Measurements from ENCODE around the gene ESCO1. TPM values are rescaled to one million over a fixed set of nuclear protein-coding genes. Genes with fewer than 3 reads are reported as not detected.
"Not testable (repeated sequence)": the region's sequence is repeated elsewhere in the genome, so short reads cannot be mapped to it uniquely, and the experiment has no call there.

Gene ESCO1
- total RNA-seq, 1 donor from 2014 or later, result 16.5 TPM

GRCh38 chr18:21593540-21594257 is 6.8 kb downstream of the ESCO1 start:
- no peaks in the 10 kb centered on the region for H3K9me3 ChIP-seq
- H3K27ac ChIP-seq, result no peak overlapping the region
- intact Hi-C loops (cut with DNase I), result no loop called here
- TF ChIP-seq CTCF (IDR thresholded peaks at IDR 0.05), result no peak
- DNase-seq (no peak), ATAC-seq (no peak)
- no peaks in the 10 kb centered on the region for H3K36me3 ChIP-seq
- H3K4me3 ChIP-seq, result no peak overlapping the region
- no peaks in the 10 kb centered on the region for H3K27me3 ChIP-seq (ENCODE audit: low read depth)
- H3K4me1 ChIP-seq, result peaks cover 9% of the 10 kb centered on the region

- intact Hi-C loops (cut with DNase I); H3K4me3 ChIP-seq; DNase-seq; H3K27me3 ChIP-seq (ENCODE audit: low read depth); H3K9me3 ChIP-seq; H3K27ac ChIP-seq; H3K4me1 ChIP-seq; ATAC-seq; H3K36me3 ChIP-seq: not testable (repeated sequence)
Measured at GRCh38 chr18:21592361-21592760, 8.1 kb downstream of the ESCO1 start.

- Histone ChIP-seq H3K9me3 (no peaks in the 10 kb centered on the region), H3K36me3 (peaks cover 38% of the 10 kb centered on the region), H3K27me3 (ENCODE audit: low read depth) (no peaks in the 10 kb centered on the region), H3K4me3 (no peak overlapping the region), H3K27ac (no peak overlapping the region), H3K4me1 (no peaks in the 10 kb centered on the region)
- TF ChIP-seq CTCF (IDR thresholded peaks at IDR 0.05), result no peak
- DNase-seq (no peak), ATAC-seq (no peak)
- intact Hi-C loops (cut with DNase I), result no loop called here
Measured at GRCh38 chr18:21584391-21584790, 16.1 kb downstream of the ESCO1 start.

DNA sequence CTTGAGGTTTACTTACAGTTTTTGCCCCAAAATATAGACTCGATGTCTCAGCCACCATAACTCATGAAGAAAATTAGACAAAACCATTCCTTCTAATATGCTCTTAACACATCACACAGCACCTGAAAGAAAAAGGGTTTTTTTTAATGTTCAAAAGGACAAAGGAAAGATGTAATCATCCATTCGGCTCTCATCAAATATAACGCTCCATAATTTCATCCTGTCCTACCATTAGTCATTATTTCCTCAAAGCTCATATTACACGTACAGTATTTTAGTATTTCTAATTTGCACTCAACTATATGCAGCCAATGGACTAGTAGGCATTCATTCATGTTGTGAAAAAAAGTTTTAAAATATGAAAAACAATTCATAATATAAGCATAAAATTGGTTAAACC is 24.8 kb downstream of the ESCO1 start:
- H3K4me3 ChIP-seq, result no peak overlapping the region
- H3K9me3 ChIP-seq, result no peaks in the 10 kb centered on the region
- TF ChIP-seq CTCF (IDR thresholded peaks at IDR 0.05), result no peak
- no peak overlapping the region for H3K27ac ChIP-seq
- H3K4me1 ChIP-seq, result no peaks in the 10 kb centered on the region
- ATAC-seq (no peak), DNase-seq (no peak)
- H3K27me3 ChIP-seq (ENCODE audit: low read depth), result no peaks in the 10 kb centered on the region
- intact Hi-C loops (cut with DNase I), result no loop called here
- H3K36me3 ChIP-seq, result peaks cover 70% of the 10 kb centered on the region

GRCh38 chr18:21571772-21572171 is 28.7 kb downstream of the ESCO1 start:
- DNase-seq (no peak), ATAC-seq (no peak)
- Histone ChIP-seq H3K4me1 (no peaks in the 10 kb centered on the region), H3K4me3 (no peak overlapping the region), H3K27ac (no peak overlapping the region), H3K36me3 (peaks cover 98% of the 10 kb centered on the region), H3K27me3 (ENCODE audit: low read depth) (no peaks in the 10 kb centered on the region), H3K9me3 (no peaks in the 10 kb centered on the region)
- intact Hi-C loops (cut with DNase I), result no loop called here
- TF ChIP-seq CTCF (IDR thresholded peaks at IDR 0.05), result no peak

- no peak for TF ChIP-seq CTCF (IDR thresholded peaks at IDR 0.05)
Measured at GRCh38 chr18:21559195-21559594, 41.3 kb downstream of the ESCO1 start.

More at GRCh38 chr18:21559195-21559594, 41.3 kb downstream of the ESCO1 start:
- ATAC-seq (no peak), DNase-seq (no peak)
- no peak overlapping the region for H3K4me3 ChIP-seq
- H3K9me3 ChIP-seq, result no peaks in the 10 kb centered on the region
- no peaks in the 10 kb centered on the region for H3K27me3 ChIP-seq (ENCODE audit: low read depth)
- intact Hi-C loops (cut with DNase I), result no loop called here
- H3K36me3 ChIP-seq, result peaks cover 65% of the 10 kb centered on the region
- no peaks in the 10 kb centered on the region for H3K4me1 ChIP-seq
- H3K27ac ChIP-seq, result no peak overlapping the region
